Osteoblast (primary cell): ENCODE data around the gene PIP4K2A. TPM values are rescaled to one million over a fixed set of nuclear protein-coding genes. Genes with fewer than 3 reads are reported as not detected.

Experiments
- DNase-seq: peaks from one replicate; pipeline ENCODE4 v3.0.0; 2011; ENCODE audit warnings: low spot score, mixed read lengths; ENCODE audit not compliant: insufficient read length; ENCODE audit errors: missing footprints
- H2AFZ ChIP-seq: 2 replicates; pipeline ENCODE4 v1.6.0; 2011; ENCODE audit warnings: mild to moderate bottlenecking, low read length
- H3K27ac ChIP-seq: 2 replicates; pipeline ENCODE4 v1.5.1; 2011; ENCODE audit warnings: mild to moderate bottlenecking, low read depth, low read length, moderate library complexity
- H3K27me3 ChIP-seq: 2 replicates; pipeline ENCODE4 v1.6.0; 2012; ENCODE audit warnings: mild to moderate bottlenecking, control low read depth, inconsistent platforms, low read length, moderate library complexity; ENCODE audit not compliant: insufficient read depth
- H3K36me3 ChIP-seq: 2 replicates; pipeline ENCODE4 v1.5.1; 2011; ENCODE audit warnings: mild to moderate bottlenecking, low read length, control low read depth, moderate library complexity; ENCODE audit not compliant: insufficient read depth
- H3K4me1 ChIP-seq: 2 replicates; pipeline ENCODE4 v1.5.1; 2011; ENCODE audit warnings: mild to moderate bottlenecking, low read length, control low read depth, moderate library complexity; ENCODE audit not compliant: insufficient read depth
- H3K4me2 ChIP-seq: 2 replicates; pipeline ENCODE4 v1.6.0; 2011; ENCODE audit warnings: mild to moderate bottlenecking, low read length; ENCODE audit not compliant: insufficient read depth
- H3K4me3 ChIP-seq: fragments of 200-600 bp; sonication (generic); 3 replicates; pipeline ENCODE4 v1.5.1; 2012; ENCODE audit warnings: mild to moderate bottlenecking, low read length, inconsistent platforms; ENCODE audit not compliant: insufficient read depth
- H3K79me2 ChIP-seq: 2 replicates; pipeline ENCODE4 v1.6.0; 2012; ENCODE audit warnings: mild to moderate bottlenecking, low read length, control low read depth, inconsistent platforms; ENCODE audit not compliant: insufficient read depth
- H3K9me3 ChIP-seq: 2 replicates; pipeline ENCODE4 v1.5.1; 2011; ENCODE audit warnings: low read depth, low read length, control low read depth
- H4K20me1 ChIP-seq: 2 replicates; pipeline ENCODE4 v1.6.0; 2012; ENCODE audit warnings: mild to moderate bottlenecking, low read length, control low read depth; ENCODE audit not compliant: insufficient read depth
- CTCF ChIP-seq: IDR thresholded peaks from 2 replicates; pipeline ENCODE4 v1.5.1; 2011; ENCODE audit warnings: mild to moderate bottlenecking, low read depth, low read length, moderate library complexity; ENCODE audit errors: extremely low read depth
- total RNA-seq: library from RNA; depleted of rRNA; stranded (reverse); fragments of >200 nt; gene quantifications from 2 replicates; pipeline ENCODE4 v1.2.3, GENCODE V29; 2012

Gene PIP4K2A
- total RNA-seq, 1 donor = 68.8 TPM

- Histone ChIP-seq H3K4me2 (no peak overlapping the region), H3K9me3 (no peaks in the 10 kb centered on the region), H2AFZ (no peak overlapping the region), H3K79me2 (peaks cover 88% of the 10 kb centered on the region), H3K27ac (no peak overlapping the region), H3K27me3 (no peaks in the 10 kb centered on the region), H3K4me3 (no peak overlapping the region), H3K4me1 (no peaks in the 10 kb centered on the region), H4K20me1 (peaks cover 32% of the 10 kb centered on the region), H3K36me3 (no peaks in the 10 kb centered on the region)
- TF ChIP-seq CTCF = no peak
- no peak for DNase-seq
These were observed 13.9 kb downstream of the PIP4K2A start for GRCh38 chr10:22700489-22700888.

GRCh38 chr10:22699976-22700375 is 14.4 kb downstream of the PIP4K2A start:
- H3K79me2 ChIP-seq = peaks cover 87% of the 10 kb centered on the region
- TF ChIP-seq CTCF = no peak
- H2AFZ ChIP-seq = no peak overlapping the region
- DNase-seq = no peak
- H3K4me3 ChIP-seq = no peak overlapping the region
- H3K27me3 ChIP-seq = no peaks in the 10 kb centered on the region
- no peaks in the 10 kb centered on the region for H3K36me3 ChIP-seq
- H3K4me2 ChIP-seq = no peak overlapping the region
- no peaks in the 10 kb centered on the region for H3K9me3 ChIP-seq
- peaks cover 32% of the 10 kb centered on the region for H4K20me1 ChIP-seq
- H3K27ac ChIP-seq = no peak overlapping the region
- H3K4me1 ChIP-seq = no peaks in the 10 kb centered on the region

GRCh38 chr10:22698941-22699440 is 15.4 kb downstream of the PIP4K2A start:
- no peak overlapping the region for H2AFZ ChIP-seq
- H3K36me3 ChIP-seq = no peaks in the 10 kb centered on the region
- peaks cover 83% of the 10 kb centered on the region for H3K79me2 ChIP-seq
- TF ChIP-seq CTCF = no peak
- no peak overlapping the region for H3K27ac ChIP-seq
- H3K9me3 ChIP-seq = no peaks in the 10 kb centered on the region
- H3K27me3 ChIP-seq = no peaks in the 10 kb centered on the region
- no peak overlapping the region for H3K4me3 ChIP-seq
- peaks cover 32% of the 10 kb centered on the region for H4K20me1 ChIP-seq
- DNase-seq = no peak
- H3K4me2 ChIP-seq = no peak overlapping the region
- peaks cover 1% of the 10 kb centered on the region for H3K4me1 ChIP-seq

- no peak overlapping the region for H3K4me2 ChIP-seq
- H3K4me3 ChIP-seq = no peak overlapping the region
- no peak overlapping the region for H2AFZ ChIP-seq
- H3K4me1 ChIP-seq = peaks cover 10% of the 10 kb centered on the region
- H3K27me3 ChIP-seq = no peaks in the 10 kb centered on the region
- no peak overlapping the region for H3K27ac ChIP-seq
- no peaks in the 10 kb centered on the region for H3K36me3 ChIP-seq
- peaks cover 36% of the 10 kb centered on the region for H4K20me1 ChIP-seq
- no peak for DNase-seq
- no peak for TF ChIP-seq CTCF
- H3K79me2 ChIP-seq = peaks cover 78% of the 10 kb centered on the region
- H3K9me3 ChIP-seq = no peaks in the 10 kb centered on the region
These were observed 16.6 kb downstream of the PIP4K2A start for GRCh38 chr10:22697800-22698199.
